Measurements from ENCODE around the gene KIAA0930.

DNA sequence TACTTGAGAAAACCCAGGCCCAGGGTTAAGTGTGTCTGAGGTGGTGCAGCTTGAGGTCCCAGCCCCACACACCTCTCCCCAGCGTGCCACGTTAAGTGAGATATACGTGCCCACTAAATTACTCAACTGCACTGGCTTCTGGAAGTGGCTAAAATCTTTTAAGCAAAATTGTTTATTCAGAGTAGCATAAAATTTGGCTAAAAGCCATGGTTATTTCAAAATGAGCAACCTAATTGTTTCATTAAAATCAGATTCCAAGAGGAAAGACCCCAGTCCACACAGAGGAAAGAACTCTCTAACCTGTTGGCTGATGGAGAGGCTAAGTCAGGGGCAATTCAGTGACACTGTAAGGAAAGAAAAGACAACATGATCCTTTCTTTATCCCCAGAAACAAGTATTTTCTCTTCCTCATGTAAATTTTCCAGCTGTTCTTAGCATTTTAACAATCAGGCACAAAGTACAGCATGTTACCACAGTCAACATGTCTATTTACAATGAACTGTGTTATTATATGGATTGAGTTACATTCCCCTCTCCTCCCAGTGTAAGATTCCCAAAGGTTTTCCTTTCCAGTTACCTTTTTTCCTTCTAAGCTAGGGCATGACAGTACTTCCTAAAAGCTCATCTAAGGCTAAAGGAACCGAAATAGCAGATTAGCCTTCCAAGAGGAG is 50.4 kb downstream of the KIAA0930 start:
- TF ChIP-seq, protein P1, sequence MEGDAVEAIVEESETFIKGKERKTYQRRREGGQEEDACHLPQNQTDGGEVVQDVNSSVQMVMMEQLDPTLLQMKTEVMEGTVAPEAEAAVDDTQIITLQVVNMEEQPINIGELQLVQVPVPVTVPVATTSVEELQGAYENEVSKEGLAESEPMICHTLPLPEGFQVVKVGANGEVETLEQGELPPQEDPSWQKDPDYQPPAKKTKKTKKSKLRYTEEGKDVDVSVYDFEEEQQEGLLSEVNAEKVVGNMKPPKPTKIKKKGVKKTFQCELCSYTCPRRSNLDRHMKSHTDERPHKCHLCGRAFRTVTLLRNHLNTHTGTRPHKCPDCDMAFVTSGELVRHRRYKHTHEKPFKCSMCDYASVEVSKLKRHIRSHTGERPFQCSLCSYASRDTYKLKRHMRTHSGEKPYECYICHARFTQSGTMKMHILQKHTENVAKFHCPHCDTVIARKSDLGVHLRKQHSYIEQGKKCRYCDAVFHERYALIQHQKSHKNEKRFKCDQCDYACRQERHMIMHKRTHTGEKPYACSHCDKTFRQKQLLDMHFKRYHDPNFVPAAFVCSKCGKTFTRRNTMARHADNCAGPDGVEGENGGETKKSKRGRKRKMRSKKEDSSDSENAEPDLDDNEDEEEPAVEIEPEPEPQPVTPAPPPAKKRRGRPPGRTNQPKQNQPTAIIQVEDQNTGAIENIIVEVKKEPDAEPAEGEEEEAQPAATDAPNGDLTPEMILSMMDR (IDR thresholded peaks at IDR 0.05; ENCODE audit: low read length), result no peak
- TF ChIP-seq EZH2 (IDR thresholded peaks at IDR 0.05; ENCODE audit: borderline replicate concordance, low read length), result no peak
